Stomach smooth muscle (tissue), 2 donors: Measurements from ENCODE around the gene SRP9.

Experiments used
- H3K27ac ChIP-seq: one replicate; pipeline ENCODE4 v1.7.0; 2013; ENCODE audit warnings: mild to moderate bottlenecking, low read length, inconsistent platforms
- H3K27me3 ChIP-seq, 2 donors: one replicate each; pipeline ENCODE4 v1.7.0; 2013; ENCODE audit warnings: low read length in 2 of 2; ENCODE audit not compliant: insufficient read depth in 2 of 2, control insufficient read depth in 1 of 2
- H3K36me3 ChIP-seq, 2 donors: one replicate each; pipeline ENCODE4 v1.7.0; 2013; ENCODE audit warnings: low read length in 2 of 2; ENCODE audit not compliant: control insufficient read depth in 2 of 2, insufficient read depth in 2 of 2
- H3K4me1 ChIP-seq: one replicate; pipeline ENCODE4 v1.7.0; 2013; ENCODE audit warnings: low read length; ENCODE audit not compliant: control insufficient read depth, insufficient read depth
- H3K4me3 ChIP-seq, 2 donors: one replicate each; pipeline ENCODE4 v1.7.0; 2013; ENCODE audit warnings: low read length in 2 of 2
- H3K9ac ChIP-seq, 2 donors: one replicate each; pipeline ENCODE4 v1.7.0; 2013; ENCODE audit warnings: low read length in 2 of 2, mild to moderate bottlenecking in 1 of 2
- H3K9me3 ChIP-seq, 2 donors: one replicate each; pipeline ENCODE4 v1.7.0; 2013; ENCODE audit warnings: low read length in 2 of 2; ENCODE audit not compliant: control insufficient read depth in 2 of 2
- donor health status: healthy.
- donor health status: Pancreatic carcinoma.

SRP9 gene

DNA sequence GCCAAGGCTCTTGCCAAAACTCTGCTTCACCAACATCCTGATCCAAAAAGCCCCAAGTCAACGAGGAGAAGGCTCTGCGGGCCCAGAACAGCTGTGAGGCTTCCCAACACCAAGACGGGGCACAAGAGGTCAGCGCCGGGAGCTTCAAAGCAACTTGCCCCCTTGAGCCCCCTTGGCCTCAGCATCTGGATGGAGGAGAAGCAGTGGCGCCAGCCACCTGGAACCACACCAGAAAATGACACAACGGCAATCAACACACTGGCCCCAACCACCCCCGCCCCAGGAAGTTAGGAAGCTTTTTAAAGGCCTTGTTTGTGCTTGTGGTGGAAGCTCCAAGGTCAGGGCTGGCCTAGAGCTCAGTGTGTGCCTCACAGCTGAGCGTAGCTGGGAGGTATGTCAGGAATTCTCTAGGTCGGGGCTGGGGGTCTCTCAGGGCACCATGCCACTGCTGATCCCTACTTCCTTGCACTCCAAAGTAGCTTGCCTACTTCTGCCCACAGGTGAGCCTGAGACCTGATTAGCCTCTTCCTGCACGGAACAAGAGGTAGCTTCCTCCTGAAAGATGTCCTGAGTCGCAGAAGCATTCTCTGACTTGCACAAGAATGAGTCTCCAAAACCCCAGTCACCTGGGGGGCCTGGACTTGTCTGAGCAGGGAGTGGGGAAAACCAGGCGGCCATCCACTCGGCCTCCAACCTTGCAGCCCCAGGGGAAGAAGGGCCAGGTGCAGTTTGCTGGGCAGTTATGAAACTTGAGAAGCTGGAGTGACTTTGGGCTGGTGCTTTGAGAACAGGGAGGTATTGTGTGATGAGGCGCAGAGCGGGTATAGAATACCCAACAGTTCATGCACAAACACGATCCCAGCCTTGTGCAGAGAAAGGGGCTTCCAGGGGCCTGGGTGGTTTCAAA is 9.7 kb upstream of the SRP9 start:
- Histone ChIP-seq H3K27me3 (no peaks in the 10 kb centered on the region), H3K9me3 (no peaks in the 10 kb centered on the region), H3K9ac (no peak overlapping the region), H3K4me3 (peak overlapping the region in 1 of 2 donors; percentile 22), H3K4me1 (peaks cover 79% of the 10 kb centered on the region), H3K36me3 (no peaks in the 10 kb centered on the region), H3K27ac (peak overlapping the region; percentile 53)

DNA sequence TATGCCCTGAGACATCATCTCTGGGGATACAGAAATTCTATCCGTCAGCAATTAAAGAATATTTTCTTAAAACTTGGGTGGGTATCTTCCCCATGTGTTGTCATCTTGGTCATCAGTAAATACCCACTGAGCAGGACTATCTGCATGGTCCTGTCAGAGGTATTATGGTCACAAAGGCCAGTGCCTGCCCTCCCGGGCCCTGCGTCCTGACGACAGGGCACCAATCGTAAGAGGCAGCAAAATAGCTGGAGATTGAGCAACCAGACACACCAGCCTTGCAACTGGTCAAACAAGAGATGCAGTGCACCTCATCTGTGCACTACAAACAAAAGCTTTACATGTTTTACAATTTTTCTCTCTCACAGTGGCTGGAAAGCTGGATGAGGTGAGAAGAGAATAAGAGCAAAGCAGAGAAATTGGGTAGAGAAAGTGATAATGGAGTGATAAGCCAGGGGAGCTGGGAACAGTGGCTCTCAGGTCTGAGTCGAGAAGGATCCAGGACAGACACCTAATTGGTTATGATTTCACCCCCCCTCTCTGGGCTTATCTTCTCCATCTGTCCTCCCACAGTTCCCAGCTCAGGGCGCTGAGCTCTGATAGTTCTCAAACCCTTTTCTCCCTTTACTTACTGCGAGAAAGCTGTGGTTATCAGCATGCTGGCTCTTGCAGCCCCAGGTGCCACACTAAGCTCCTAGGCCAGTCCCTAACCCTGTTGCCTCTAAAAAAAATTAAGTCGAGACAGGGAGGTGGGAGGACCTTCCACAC is 8.8 kb upstream of the SRP9 start:
- Histone ChIP-seq H3K4me1 (peaks cover 77% of the 10 kb centered on the region), H3K9me3 (no peaks in the 10 kb centered on the region), H3K4me3 (no peak overlapping the region), H3K27ac (peak overlapping the region; percentile 24), H3K36me3 (no peaks in the 10 kb centered on the region), H3K9ac (no peak overlapping the region), H3K27me3 (no peaks in the 10 kb centered on the region)

DNA sequence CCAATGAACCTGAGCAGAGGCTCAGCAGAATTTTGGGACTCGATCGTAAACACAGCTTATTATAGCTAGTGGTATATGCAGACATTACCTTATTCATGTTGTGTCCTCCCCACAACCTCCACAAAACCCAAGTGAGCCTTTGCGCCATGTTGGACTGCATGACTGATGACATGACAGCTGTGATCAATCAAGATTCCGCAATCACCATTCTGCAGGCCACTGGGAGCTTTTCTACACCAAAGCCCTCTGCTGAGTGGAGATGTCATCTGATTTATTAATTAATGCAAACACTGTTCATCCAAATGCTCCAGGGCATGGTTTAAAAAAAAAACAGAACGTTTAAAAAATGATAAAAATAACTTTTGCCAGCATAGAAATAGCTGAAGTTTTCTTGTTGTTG is 7.9 kb upstream of the SRP9 start:
- Histone ChIP-seq H3K4me1 (peaks cover 73% of the 10 kb centered on the region), H3K9me3 (no peaks in the 10 kb centered on the region), H3K27me3 (no peaks in the 10 kb centered on the region), H3K9ac (no peak overlapping the region), H3K27ac (peak overlapping the region; percentile 24), H3K4me3 (no peak overlapping the region), H3K36me3 (no peaks in the 10 kb centered on the region)

DNA sequence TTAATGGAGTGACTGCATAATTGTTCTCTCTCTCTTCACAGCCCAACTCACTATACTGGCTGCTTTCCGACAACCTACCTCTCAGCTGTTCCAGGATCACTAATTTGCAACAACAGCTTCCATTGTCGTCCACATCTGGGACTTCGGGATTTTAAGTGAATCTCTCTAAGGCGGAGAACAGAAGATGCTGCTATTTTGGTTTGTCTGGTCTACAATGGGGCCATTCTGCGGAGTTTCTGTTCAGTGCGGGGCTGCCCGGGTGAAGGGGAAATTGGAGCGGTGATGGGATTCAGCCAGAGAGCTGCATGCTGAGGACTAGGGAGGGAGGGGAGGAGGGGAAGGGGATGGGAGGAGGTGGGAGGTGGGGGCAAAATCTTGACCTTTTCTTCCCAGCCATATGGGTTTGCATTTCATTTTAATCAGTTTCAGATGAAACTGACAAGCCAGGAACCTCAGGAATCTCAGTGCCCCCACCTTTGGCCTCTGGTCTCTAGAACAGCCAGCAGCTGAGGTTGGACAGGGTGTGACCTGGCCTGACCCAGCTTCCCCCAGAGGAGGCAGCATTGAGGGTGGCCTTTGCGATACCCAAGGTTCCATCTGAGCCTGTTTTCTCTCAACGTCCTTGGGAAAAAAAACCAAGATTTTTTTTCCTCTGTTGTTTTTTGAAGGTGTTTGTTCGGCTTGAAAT is 6.9 kb upstream of the SRP9 start:
- H3K4me3 ChIP-seq, result no peak overlapping the region
- peak overlapping the region; percentile 69 for H3K27ac ChIP-seq
- H3K4me1 ChIP-seq, result peaks cover 75% of the 10 kb centered on the region

DNA sequence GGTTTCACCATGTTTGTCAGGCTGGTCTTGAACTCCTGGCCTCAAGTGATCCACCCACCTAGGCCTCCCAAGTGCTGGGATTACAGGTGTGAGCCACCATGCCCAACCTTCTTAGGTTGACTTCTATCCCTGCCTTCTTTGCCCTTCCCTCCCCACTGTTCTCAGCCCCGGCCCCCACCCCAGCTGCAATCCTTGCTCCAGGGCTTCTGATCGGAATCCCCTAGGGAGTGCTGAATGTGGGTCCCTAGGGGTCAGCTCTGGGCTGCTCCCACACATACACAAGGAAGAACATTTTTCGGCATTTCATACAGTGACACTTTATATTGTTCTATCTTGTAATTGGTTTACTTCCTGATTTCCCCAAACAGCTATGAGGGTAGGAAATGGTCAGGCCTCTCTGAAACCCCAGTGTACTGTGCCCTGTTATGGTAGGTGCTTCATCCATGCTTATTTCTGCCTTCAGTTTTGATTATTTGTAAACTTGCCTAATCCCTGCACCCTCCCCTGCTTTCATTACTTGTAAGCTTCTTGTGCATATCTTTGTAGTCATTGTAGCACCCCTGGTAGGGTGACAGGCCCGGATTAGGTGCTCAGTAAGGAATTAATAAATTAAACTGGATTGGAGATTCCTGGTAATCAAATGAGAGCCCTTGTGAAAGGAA is 5.8 kb upstream of the SRP9 start:
- H3K27me3 ChIP-seq, result no peaks in the 10 kb centered on the region
- peak overlapping the region in 1 of 2 donors; percentile 8 for H3K4me3 ChIP-seq
- peak overlapping the region; percentile 69 for H3K27ac ChIP-seq
- no peaks in the 10 kb centered on the region for H3K9me3 ChIP-seq
- H3K9ac ChIP-seq, result peak overlapping the region; percentile 22 to 36
- H3K36me3 ChIP-seq, result no peaks in the 10 kb centered on the region
- peaks cover 70% of the 10 kb centered on the region for H3K4me1 ChIP-seq

More for the DNA sequence above, 6.9 kb upstream of the SRP9 start:
- Histone ChIP-seq H3K9me3 (no peaks in the 10 kb centered on the region), H3K9ac (no peak overlapping the region), H3K27me3 (no peaks in the 10 kb centered on the region), H3K36me3 (no peaks in the 10 kb centered on the region)

DNA sequence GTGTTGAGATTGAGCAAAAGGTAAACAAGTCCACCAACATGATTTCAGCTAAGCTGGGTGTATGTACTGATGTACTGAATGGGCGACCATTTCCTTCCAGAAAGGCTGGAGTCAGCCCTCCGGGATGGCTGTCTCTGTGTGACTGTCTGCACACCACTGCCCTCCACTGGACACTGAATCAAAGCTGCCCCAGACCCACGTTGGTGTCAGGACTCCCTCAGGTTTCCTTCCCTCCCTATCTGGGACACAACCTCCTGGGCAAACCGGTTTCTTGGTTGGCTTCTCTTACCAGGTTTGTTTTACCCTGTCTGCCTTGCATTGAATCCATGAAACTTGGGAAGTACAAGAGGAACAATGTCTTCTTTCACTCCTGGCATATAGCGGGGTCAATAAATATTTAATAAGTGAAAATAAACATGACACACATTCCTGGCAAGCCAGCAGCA is 5.3 kb upstream of the SRP9 start:
- Histone ChIP-seq H3K27me3 (no peaks in the 10 kb centered on the region), H3K9ac (peak overlapping the region; percentile 22 to 36), H3K36me3 (no peaks in the 10 kb centered on the region), H3K9me3 (no peaks in the 10 kb centered on the region), H3K27ac (peak overlapping the region; percentile 69), H3K4me3 (peak overlapping the region in 1 of 2 donors; percentile 8), H3K4me1 (peaks cover 70% of the 10 kb centered on the region)

DNA sequence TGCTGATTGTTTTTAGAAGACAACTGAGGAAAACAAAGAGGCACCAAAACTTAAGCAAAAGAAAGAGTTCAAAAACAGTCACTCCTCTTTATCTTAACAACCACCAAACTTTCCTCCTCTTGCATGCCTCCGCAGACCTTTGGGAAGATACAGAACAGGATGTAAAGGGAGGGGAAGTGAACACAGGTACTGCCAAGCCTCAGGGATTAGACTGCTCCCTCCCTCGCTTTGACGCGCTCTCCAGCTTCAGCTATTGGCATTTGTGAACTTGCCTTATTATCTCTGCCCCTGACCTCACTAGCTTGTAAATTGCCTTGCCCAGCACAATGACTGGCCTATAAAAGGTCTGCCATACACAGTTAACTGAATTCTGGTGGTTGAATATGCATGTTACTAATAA is 4.8 kb upstream of the SRP9 start:
- H3K4me1 ChIP-seq, result peaks cover 66% of the 10 kb centered on the region
- no peaks in the 10 kb centered on the region for H3K9me3 ChIP-seq
- H3K27ac ChIP-seq, result peak overlapping the region; percentile 69
- H3K9ac ChIP-seq, result peak overlapping the region in 1 of 2 donors; percentile 36
- no peaks in the 10 kb centered on the region for H3K36me3 ChIP-seq
- H3K27me3 ChIP-seq, result no peaks in the 10 kb centered on the region
- H3K4me3 ChIP-seq, result no peak overlapping the region

DNA sequence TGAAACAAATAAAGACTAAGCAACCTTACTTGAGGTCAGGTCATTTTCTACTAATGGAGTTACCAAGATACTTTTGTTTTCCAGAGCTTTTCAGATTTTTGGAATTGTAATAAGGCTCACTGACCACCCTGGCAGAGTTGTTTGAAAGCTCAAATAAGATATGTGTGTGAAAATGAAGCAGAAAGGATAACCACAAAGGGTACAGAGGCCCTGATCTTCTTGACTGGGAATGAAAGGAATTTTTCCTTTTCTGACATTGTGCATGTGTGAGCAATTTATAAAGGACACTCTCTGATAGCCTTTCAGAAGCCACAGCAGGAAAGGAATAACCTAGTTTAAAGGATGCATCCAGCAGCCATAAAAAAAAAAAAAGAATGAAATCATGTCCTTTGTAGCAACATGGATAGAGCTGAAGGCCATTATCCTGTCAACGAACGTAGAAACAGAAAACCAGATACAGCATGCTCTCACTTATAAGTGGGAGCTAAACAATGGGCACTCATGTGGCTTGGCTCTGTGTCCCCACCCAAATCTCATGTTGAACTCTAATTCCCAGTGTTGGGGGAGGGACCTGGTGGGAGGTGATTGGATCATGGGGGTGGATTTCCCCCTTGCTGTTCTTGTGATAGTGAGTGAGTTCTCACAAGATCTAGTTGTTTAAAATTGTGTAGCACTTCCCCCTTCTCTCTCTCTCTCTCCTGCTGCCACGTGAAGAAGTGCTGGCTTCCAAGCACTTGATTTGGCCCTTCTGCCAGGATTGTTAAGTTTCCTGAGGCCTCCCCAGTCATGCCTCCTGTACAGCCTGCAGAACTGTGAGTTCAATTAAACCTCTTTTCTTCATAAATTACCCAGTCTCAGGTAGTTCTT is 3.1 kb upstream of the SRP9 start:
- peaks cover 52% of the 10 kb centered on the region for H3K4me1 ChIP-seq
- no peak overlapping the region for H3K4me3 ChIP-seq
- H3K9me3 ChIP-seq, result no peaks in the 10 kb centered on the region
- H3K27me3 ChIP-seq, result no peaks in the 10 kb centered on the region
- no peak overlapping the region for H3K9ac ChIP-seq
- H3K36me3 ChIP-seq, result no peaks in the 10 kb centered on the region
- peak overlapping the region; percentile 26 for H3K27ac ChIP-seq

DNA sequence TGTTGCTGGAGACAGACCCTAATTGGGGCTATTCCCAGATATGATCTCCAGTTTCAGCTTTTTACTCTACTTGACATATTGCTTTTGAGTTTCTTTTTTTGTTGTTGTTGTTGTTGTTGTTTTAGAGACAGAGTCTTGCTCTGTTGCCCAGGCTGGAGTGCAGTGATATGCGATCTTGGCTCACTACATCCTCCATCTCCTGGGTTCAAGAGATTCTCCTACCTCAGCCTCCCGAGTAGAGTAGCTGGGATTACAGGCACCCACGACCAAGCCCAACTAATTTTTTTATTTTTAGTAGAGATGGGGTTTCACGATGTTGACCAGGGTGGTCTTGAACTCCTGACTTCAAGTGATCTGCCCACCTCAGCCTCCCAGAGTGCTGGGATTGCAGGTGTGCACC is 1.3 kb upstream of the SRP9 start:
- H3K4me3 ChIP-seq, result peak overlapping the region; percentile 74 to 99
- H3K4me1 ChIP-seq, result peaks cover 48% of the 10 kb centered on the region
- H3K27me3 ChIP-seq, result no peaks in the 10 kb centered on the region
- peak overlapping the region; percentile 95 for H3K27ac ChIP-seq
- peak overlapping the region in 1 of 2 donors; percentile 98 for H3K9ac ChIP-seq
- H3K9me3 ChIP-seq, result no peaks in the 10 kb centered on the region
- no peaks in the 10 kb centered on the region for H3K36me3 ChIP-seq
